Skeletal muscle satellite cell (primary cell): ENCODE data around the gene BCL2.

Experiments
- H3K27me3 ChIP-seq: 2 replicates; pipeline ENCODE4 v1.7.0; 2013; ENCODE audit warnings: low read length; ENCODE audit not compliant: control insufficient read depth, insufficient read depth
- H3K36me3 ChIP-seq: 2 replicates; pipeline ENCODE4 v1.7.0; 2013; ENCODE audit warnings: mild to moderate bottlenecking, control low read depth, low read length; ENCODE audit not compliant: insufficient read depth
- H3K4me1 ChIP-seq: 2 replicates; pipeline ENCODE4 v1.7.0; 2013; ENCODE audit warnings: low read length; ENCODE audit not compliant: control insufficient read depth, insufficient read depth
- H3K4me2 ChIP-seq: 2 replicates; pipeline ENCODE4 v1.7.0; 2013; ENCODE audit warnings: mild to moderate bottlenecking, low read length
- H3K4me3 ChIP-seq: 2 replicates; pipeline ENCODE4 v1.7.0; 2013; ENCODE audit warnings: low read length
- H3K9ac ChIP-seq: 2 replicates; pipeline ENCODE4 v1.7.0; 2013; ENCODE audit warnings: mild to moderate bottlenecking, low read depth, low read length, moderate library complexity
- H3K9me3 ChIP-seq: replicated peaks from 2 replicates; pipeline ENCODE4 v1.7.0; 2013; ENCODE audit warnings: mild to moderate bottlenecking, control low read depth, low read length

BCL2 gene

DNA sequence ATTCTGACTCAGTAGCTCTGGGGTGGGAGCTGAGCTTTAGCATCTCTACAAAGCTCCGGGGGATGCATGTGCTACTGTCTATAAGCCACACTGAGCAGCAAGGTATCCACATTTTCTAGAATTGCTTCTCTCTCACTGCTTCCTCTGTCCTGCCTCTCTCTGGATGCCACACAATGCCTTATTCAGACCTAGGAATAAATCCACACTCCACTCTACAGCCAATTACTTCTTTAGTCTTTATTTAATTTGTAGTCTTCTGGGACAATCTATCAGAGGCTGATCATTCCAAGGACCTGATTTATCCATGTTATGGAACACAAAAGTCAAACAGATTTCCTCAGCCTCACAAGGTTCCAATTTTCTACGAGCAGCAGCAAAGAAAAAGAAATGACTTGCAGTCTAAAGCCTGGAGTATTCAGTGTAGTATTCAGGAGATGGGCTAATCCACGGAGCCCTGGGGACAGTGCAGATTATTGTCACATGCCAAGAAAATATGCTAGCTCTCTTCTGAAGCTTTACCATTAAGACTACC is 4.4 kb downstream of the BCL2 start:
- no peak overlapping the region for H3K4me3 ChIP-seq

GRCh38 chr18:63314062-63314790 is 5.3 kb downstream of the BCL2 start:
- H3K9ac ChIP-seq = no peak overlapping the region
- H3K4me2 ChIP-seq = no peak overlapping the region
- H3K36me3 ChIP-seq = no peaks in the 10 kb centered on the region
- H3K4me1 ChIP-seq = peaks cover 14% of the 10 kb centered on the region
- H3K9me3 ChIP-seq = no peaks in the 10 kb centered on the region
- H3K4me3 ChIP-seq = no peak overlapping the region
- peaks cover 25% of the 10 kb centered on the region for H3K27me3 ChIP-seq

More for the DNA sequence above, 4.4 kb downstream of the BCL2 start:
- Histone ChIP-seq H3K9ac (no peak overlapping the region), H3K9me3 (no peaks in the 10 kb centered on the region), H3K36me3 (no peaks in the 10 kb centered on the region), H3K4me1 (peaks cover 15% of the 10 kb centered on the region), H3K27me3 (peaks cover 24% of the 10 kb centered on the region), H3K4me2 (no peak overlapping the region)

DNA sequence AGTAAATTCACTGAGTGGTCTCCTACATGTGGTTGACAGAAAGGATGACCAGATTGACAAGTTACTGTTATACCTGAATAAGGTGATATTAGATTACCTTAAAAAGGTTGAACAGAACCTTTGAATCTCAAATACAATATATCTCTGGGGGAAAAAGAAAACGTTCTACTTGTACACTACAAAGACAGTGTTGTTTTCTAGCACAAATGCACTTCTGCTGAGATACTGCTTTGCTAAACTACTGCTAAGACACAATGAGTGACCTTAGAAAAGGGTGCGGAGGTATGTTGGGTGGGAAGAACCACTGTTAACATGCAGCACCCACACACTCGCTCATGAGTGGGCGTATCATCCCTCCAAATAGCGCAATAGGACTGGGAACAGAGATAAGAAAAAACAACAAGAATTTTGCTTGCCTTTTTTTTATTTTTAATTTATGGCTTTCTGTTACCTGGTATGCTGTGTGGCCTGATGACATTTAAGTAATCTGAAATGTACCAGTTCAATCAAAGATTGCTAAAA is 6.1 kb downstream of the BCL2 start:
- H3K4me3 ChIP-seq = no peak overlapping the region
- no peaks in the 10 kb centered on the region for H3K36me3 ChIP-seq
- peaks cover 21% of the 10 kb centered on the region for H3K27me3 ChIP-seq
- no peak overlapping the region for H3K4me2 ChIP-seq
- H3K4me1 ChIP-seq = peaks cover 7% of the 10 kb centered on the region
- H3K9ac ChIP-seq = no peak overlapping the region
- no peaks in the 10 kb centered on the region for H3K9me3 ChIP-seq

GRCh38 chr18:63312737-63313395 is 6.7 kb downstream of the BCL2 start:
- Histone ChIP-seq H3K36me3 (no peaks in the 10 kb centered on the region), H3K4me2 (no peak overlapping the region), H3K4me1 (peaks cover under 1% of the 10 kb centered on the region), H3K4me3 (no peak overlapping the region), H3K9me3 (no peaks in the 10 kb centered on the region), H3K9ac (no peak overlapping the region), H3K27me3 (peaks cover 15% of the 10 kb centered on the region)

- H3K4me3 ChIP-seq = no peak overlapping the region
- H3K27me3 ChIP-seq = peaks cover 9% of the 10 kb centered on the region
- H3K36me3 ChIP-seq = no peaks in the 10 kb centered on the region
- no peaks in the 10 kb centered on the region for H3K9me3 ChIP-seq
- no peak overlapping the region for H3K9ac ChIP-seq
- no peaks in the 10 kb centered on the region for H3K4me1 ChIP-seq
- no peak overlapping the region for H3K4me2 ChIP-seq
These were observed 7.6 kb downstream of the BCL2 start for GRCh38 chr18:63312019-63312409.

GRCh38 chr18:63311118-63312018 is 8.2 kb downstream of the BCL2 start:
- Histone ChIP-seq H3K4me1 (no peaks in the 10 kb centered on the region), H3K27me3 (peaks cover 9% of the 10 kb centered on the region), H3K4me3 (no peak overlapping the region), H3K9me3 (no peaks in the 10 kb centered on the region), H3K36me3 (no peaks in the 10 kb centered on the region), H3K4me2 (no peak overlapping the region), H3K9ac (no peak overlapping the region)

DNA sequence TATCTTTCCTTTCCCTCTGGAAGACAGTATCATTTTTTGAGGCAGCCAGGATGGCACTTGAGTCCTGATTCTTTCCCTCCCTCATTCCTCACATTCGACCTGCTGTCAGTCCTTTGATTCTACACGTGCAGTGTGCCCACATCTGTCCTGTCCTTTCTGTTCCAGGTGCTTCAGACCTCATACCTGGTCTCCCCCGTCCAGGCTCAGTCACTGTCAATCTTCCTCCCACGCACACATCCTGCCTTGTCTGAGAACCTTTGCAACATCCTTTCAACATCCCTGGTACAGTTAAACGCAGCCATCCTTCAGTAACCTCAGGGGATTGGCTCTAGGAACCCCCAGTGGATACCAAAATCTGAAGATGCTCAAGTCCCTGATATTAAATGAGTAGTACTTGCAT is 10.1 kb downstream of the BCL2 start:
- H3K9ac ChIP-seq = no peak overlapping the region
- H3K4me3 ChIP-seq = no peak overlapping the region
- no peaks in the 10 kb centered on the region for H3K36me3 ChIP-seq
- H3K27me3 ChIP-seq = peaks cover 5% of the 10 kb centered on the region
- H3K4me2 ChIP-seq = no peak overlapping the region
- no peaks in the 10 kb centered on the region for H3K4me1 ChIP-seq
- H3K9me3 ChIP-seq = no peaks in the 10 kb centered on the region

DNA sequence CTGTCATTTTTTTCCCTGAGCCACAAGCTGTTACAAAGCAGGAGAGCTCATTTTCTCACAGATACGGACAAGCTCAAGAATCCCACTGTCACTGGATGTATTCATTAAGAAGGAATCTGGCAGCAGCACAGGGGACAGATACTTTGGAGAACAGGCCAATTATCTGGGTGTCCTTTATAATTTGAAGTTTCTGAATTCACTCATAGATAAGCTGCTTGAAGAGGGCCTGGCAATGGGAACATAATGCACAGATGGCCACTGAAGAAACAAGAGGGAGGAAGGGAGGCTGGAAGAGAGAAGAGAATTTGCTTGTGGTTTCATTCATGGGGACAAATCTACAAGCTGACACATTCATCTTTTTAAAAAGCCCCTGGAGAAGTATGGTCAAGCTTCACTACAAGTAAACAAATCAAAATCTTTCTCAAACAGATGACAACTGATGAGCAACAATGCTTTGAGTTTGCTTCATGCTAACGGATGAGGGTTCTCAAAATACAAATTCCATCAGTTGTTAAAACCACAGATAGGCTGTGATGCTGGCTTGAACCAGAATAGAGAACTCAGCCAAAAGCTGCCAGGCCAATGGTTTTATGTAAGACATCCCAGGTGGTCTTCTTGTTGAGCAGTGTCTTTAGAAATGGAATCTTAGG is 11.9 kb downstream of the BCL2 start:
- H3K9me3 ChIP-seq = no peaks in the 10 kb centered on the region
- no peaks in the 10 kb centered on the region for H3K4me1 ChIP-seq
- no peaks in the 10 kb centered on the region for H3K36me3 ChIP-seq
- no peak overlapping the region for H3K9ac ChIP-seq
- peaks cover 5% of the 10 kb centered on the region for H3K27me3 ChIP-seq
- no peak overlapping the region for H3K4me3 ChIP-seq
- no peak overlapping the region for H3K4me2 ChIP-seq

- Histone ChIP-seq H3K4me1 (no peaks in the 10 kb centered on the region), H3K9me3 (no peaks in the 10 kb centered on the region)
These were observed 12.6 kb downstream of the BCL2 start for GRCh38 chr18:63306819-63307550.

GRCh38 chr18:63306249-63306648 is 13.3 kb downstream of the BCL2 start:
- no peak overlapping the region for H3K9ac ChIP-seq
- peaks cover 5% of the 10 kb centered on the region for H3K27me3 ChIP-seq
- no peaks in the 10 kb centered on the region for H3K36me3 ChIP-seq
- no peak overlapping the region for H3K4me3 ChIP-seq
- no peaks in the 10 kb centered on the region for H3K4me1 ChIP-seq
- H3K9me3 ChIP-seq = no peaks in the 10 kb centered on the region
- H3K4me2 ChIP-seq = no peak overlapping the region

More at GRCh38 chr18:63306819-63307550, 12.6 kb downstream of the BCL2 start:
- Histone ChIP-seq H3K9ac (no peak overlapping the region), H3K27me3 (peaks cover 5% of the 10 kb centered on the region), H3K36me3 (no peaks in the 10 kb centered on the region), H3K4me3 (no peak overlapping the region), H3K4me2 (no peak overlapping the region)
